ENCODE measurements around the gene DAPK3. TPM values are rescaled to one million over a fixed set of nuclear protein-coding genes. Genes with fewer than 3 reads are reported as not detected.

DAPK3 gene
- total RNA-seq, 1 experiment from 2014 or later = 121 TPM

- peak within 1 kb of the TSS; percentile 89 for H4K5ac ChIP-seq (ENCODE audit: insufficient read length, low read depth, low read length)
- H3K27me3 ChIP-seq (ENCODE audit: insufficient read depth, low read length) = no peaks in the 10 kb centered on the region
- Mint-ChIP-seq H3K4me3 (peak within 1 kb of the TSS; percentile 97 to 99), H3K27me3 (ENCODE audit: low read depth) (peaks cover 9% of the 10 kb centered on the region), H3K4me1 (peaks cover 35 to 43% of the 10 kb centered on the region in 2 experiments), H3K9me3 (no peaks in the 10 kb centered on the region; a peak in 2 of 5 replicates), H3K36me3 (ENCODE audit: insufficient read depth in 1 of 3, low read depth in 3 of 3) (peaks cover 45 to 51% (median 51%) of the 10 kb centered on the region in 3 experiments), H3K27ac (peak within 1 kb of the TSS; percentile 98 to 99 (median 99))
- peak within 1 kb of the TSS; percentile 71 for H2BK120ac ChIP-seq (ENCODE audit: low read depth, low read length, poor library complexity, severe bottlenecking)
- H2BK15ac ChIP-seq (ENCODE audit: low read depth, low read length) = no peak within 1 kb of the TSS
- H3K14ac ChIP-seq (ENCODE audit: insufficient read depth, low read length) = peak within 1 kb of the TSS; percentile 88
- peaks cover 25% of the 10 kb centered on the region for H3K23me2 ChIP-seq (ENCODE audit: insufficient read length, low read depth, low read length, poor library complexity, severe bottlenecking)
- no peak within 1 kb of the TSS for H4K8ac ChIP-seq (replicated peaks; ENCODE audit: insufficient read length, low read depth, low read length)
- H4K91ac ChIP-seq (ENCODE audit: insufficient read length, low read depth, low read length) = peak within 1 kb of the TSS; percentile 80
- TF ChIP-seq CTCF (conservative IDR thresholded peaks at IDR 0.05) = no peak
- no peak within 1 kb of the TSS for H3T11ph ChIP-seq (ENCODE audit: low read length)
- peak within 1 kb of the TSS; percentile 64 for H3K56ac ChIP-seq (ENCODE audit: insufficient read length, low read depth, low read length)
- H3K4me2 ChIP-seq (ENCODE audit: insufficient read depth, insufficient read length, low read length) = peak within 1 kb of the TSS; percentile 94
- H2BK5ac ChIP-seq (ENCODE audit: insufficient read length, low read length) = no peak within 1 kb of the TSS
- no peaks in the 10 kb centered on the region for H3K9me3 ChIP-seq (ENCODE audit: control insufficient read depth, low read depth, low read length)
- H3K4ac ChIP-seq (ENCODE audit: low read depth, low read length) = peak within 1 kb of the TSS; percentile 73; the same call in 1 of the 2 replicates
- peaks cover 26% of the 10 kb centered on the region for H3K79me2 ChIP-seq (ENCODE audit: insufficient read depth, low read length)
- H3K18ac ChIP-seq (ENCODE audit: insufficient read length, low read depth, low read length) = peak within 1 kb of the TSS; percentile 78
- WGBS (ENCODE audit: extremely low coverage, insufficient read length, low lambda C conversion rate) = no CpG with 5 or more reads among the region's 80 CpGs
- H3K27ac ChIP-seq (ENCODE audit: insufficient read length, low read depth, low read length) = peak within 1 kb of the TSS; percentile 18
- no peaks in the 10 kb centered on the region for H3K4me1 ChIP-seq (ENCODE audit: insufficient read depth, low read length)
- peaks cover 12% of the 10 kb centered on the region for H3K79me1 ChIP-seq (ENCODE audit: insufficient read depth, low read depth, low read length, poor library complexity, severe bottlenecking)
- H2BK20ac ChIP-seq (ENCODE audit: low read depth, low read length, poor library complexity, severe bottlenecking) = no peak within 1 kb of the TSS
- DNase-seq = peak; percentile 81
- H4K20me1 ChIP-seq (ENCODE audit: control insufficient read depth, insufficient read depth, insufficient read length) = peaks cover 4% of the 10 kb centered on the region
- H2BK12ac ChIP-seq (ENCODE audit: insufficient read length, low read depth, low read length) = no peak within 1 kb of the TSS
- H2AFZ ChIP-seq (ENCODE audit: low read length) = no peak within 1 kb of the TSS
- H3K23ac ChIP-seq (ENCODE audit: insufficient read length, low read depth, low read length) = no peak within 1 kb of the TSS
- peak within 1 kb of the TSS; percentile 100 for H3K9ac ChIP-seq (ENCODE audit: extremely low read depth, insufficient read length, low read length)
- no peak within 1 kb of the TSS for H2AK5ac ChIP-seq (ENCODE audit: insufficient read length, low read length)
Observed at GRCh38 chr19:3984908-3985642, 14.2 kb upstream of the DAPK3 start, which contains the start of gene EEF2. Gene EEF2 (minus strand): TSS chr19:3985463. CDS start chr19:3985380, 83 bp downstream.
